ENCODE measurements around the gene ALG6.
"Not testable (repeated sequence)": the region's sequence is repeated elsewhere in the genome, so short reads cannot be mapped to it uniquely, and the experiment has no call there.

The ALG6 gene

GRCh38 chr1:63329621-63330330 lies 37.7 kb upstream of the ALG6 start:
- no peak for DNase-seq (ENCODE audit: low read depth)
- H3K4me3 ChIP-seq (ENCODE audit: low read length): no peak overlapping the region
- TF ChIP-seq CTCF (IDR thresholded peaks at IDR 0.05; ENCODE audit: insufficient read depth, low read depth, low read length, missing control alignments): no peak

- H3K4me3 ChIP-seq (ENCODE audit: low read length): no peak overlapping the region
- no peak for TF ChIP-seq CTCF (IDR thresholded peaks at IDR 0.05; ENCODE audit: insufficient read depth, low read depth, low read length, missing control alignments)
- no peak for DNase-seq (ENCODE audit: low read depth)
Measured at GRCh38 chr1:63330331-63330916, 37.0 kb upstream of the ALG6 start.

GRCh38 chr1:63342402-63342801 lies 25.0 kb upstream of the ALG6 start:
- H3K4me3 ChIP-seq (ENCODE audit: low read length): no peak overlapping the region
- DNase-seq (ENCODE audit: low read depth): no peak
- no peak for TF ChIP-seq CTCF (IDR thresholded peaks at IDR 0.05; ENCODE audit: insufficient read depth, low read depth, low read length, missing control alignments)

- H3K4me3 ChIP-seq (ENCODE audit: low read length): no peak overlapping the region
- TF ChIP-seq CTCF (IDR thresholded peaks at IDR 0.05; ENCODE audit: insufficient read depth, low read depth, low read length, missing control alignments): no peak
- no peak for DNase-seq (ENCODE audit: low read depth)
Measured at GRCh38 chr1:63343922-63344321, 23.5 kb upstream of the ALG6 start.

- no peak for DNase-seq (ENCODE audit: low read depth)
- H3K4me3 ChIP-seq (ENCODE audit: low read length): no peak overlapping the region
- no peak for TF ChIP-seq CTCF (IDR thresholded peaks at IDR 0.05; ENCODE audit: insufficient read depth, low read depth, low read length, missing control alignments)
Measured at GRCh38 chr1:63350320-63350719, 17.1 kb upstream of the ALG6 start.

GRCh38 chr1:63352736-63353135 lies 14.7 kb upstream of the ALG6 start:
- TF ChIP-seq CTCF (IDR thresholded peaks at IDR 0.05; ENCODE audit: insufficient read depth, low read depth, low read length, missing control alignments): no peak
- H3K4me3 ChIP-seq (ENCODE audit: low read length): no peak overlapping the region
- DNase-seq (ENCODE audit: low read depth): no peak

- not testable (repeated sequence) for DNase-seq (ENCODE audit: low read depth); H3K4me3 ChIP-seq (ENCODE audit: low read length)
Measured at GRCh38 chr1:63356234-63356633, 11.2 kb upstream of the ALG6 start.
